LNCaP clone FGC (cell line): ENCODE measurements around the gene CALCR.
"Not testable (repeated sequence)": the region's sequence is repeated elsewhere in the genome, so short reads cannot be mapped to it uniquely, and the experiment has no call there.

Experiments used
- DNase-seq: peaks from one replicate; pipeline ENCODE4 v3.0.0-alpha.2; 2011; ENCODE audit warnings: low read depth
- H3K4me3 ChIP-seq: 2 replicates; pipeline ENCODE4 v1.5.1; 2011; ENCODE audit warnings: mild to moderate bottlenecking, low read depth, low read length, control low read depth
- TF ChIP-seq, protein P1 (sequence below): IDR thresholded peaks from 2 replicates; pipeline ENCODE4 v1.5.1; 2012; ENCODE audit warnings: mild to moderate bottlenecking; ENCODE audit not compliant: control insufficient read depth, insufficient read depth; ENCODE audit errors: extremely low read depth

CALCR gene

DNA sequence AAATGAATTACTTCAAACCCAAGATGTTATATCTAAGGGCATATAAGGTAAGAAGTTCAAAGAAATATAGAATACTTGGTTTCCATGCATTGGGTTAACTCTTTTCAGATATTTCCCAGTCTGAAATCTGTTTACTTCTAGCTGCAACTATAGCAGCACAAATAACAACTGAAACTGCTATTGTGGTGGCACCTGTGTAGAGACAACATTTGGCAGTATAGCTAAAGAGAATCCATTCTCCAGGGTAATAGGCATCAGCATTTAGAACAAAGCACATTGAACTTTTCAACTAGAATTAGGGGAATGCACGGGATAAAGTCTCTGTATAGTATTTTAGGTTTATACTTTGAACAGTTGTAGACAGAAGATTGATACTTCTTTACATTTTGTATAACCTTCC lies 19.7 kb upstream of the CALCR start:
- DNase-seq: no peak
- TF ChIP-seq, protein P1, sequence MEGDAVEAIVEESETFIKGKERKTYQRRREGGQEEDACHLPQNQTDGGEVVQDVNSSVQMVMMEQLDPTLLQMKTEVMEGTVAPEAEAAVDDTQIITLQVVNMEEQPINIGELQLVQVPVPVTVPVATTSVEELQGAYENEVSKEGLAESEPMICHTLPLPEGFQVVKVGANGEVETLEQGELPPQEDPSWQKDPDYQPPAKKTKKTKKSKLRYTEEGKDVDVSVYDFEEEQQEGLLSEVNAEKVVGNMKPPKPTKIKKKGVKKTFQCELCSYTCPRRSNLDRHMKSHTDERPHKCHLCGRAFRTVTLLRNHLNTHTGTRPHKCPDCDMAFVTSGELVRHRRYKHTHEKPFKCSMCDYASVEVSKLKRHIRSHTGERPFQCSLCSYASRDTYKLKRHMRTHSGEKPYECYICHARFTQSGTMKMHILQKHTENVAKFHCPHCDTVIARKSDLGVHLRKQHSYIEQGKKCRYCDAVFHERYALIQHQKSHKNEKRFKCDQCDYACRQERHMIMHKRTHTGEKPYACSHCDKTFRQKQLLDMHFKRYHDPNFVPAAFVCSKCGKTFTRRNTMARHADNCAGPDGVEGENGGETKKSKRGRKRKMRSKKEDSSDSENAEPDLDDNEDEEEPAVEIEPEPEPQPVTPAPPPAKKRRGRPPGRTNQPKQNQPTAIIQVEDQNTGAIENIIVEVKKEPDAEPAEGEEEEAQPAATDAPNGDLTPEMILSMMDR: no peak
- H3K4me3 ChIP-seq: no peak overlapping the region

DNA sequence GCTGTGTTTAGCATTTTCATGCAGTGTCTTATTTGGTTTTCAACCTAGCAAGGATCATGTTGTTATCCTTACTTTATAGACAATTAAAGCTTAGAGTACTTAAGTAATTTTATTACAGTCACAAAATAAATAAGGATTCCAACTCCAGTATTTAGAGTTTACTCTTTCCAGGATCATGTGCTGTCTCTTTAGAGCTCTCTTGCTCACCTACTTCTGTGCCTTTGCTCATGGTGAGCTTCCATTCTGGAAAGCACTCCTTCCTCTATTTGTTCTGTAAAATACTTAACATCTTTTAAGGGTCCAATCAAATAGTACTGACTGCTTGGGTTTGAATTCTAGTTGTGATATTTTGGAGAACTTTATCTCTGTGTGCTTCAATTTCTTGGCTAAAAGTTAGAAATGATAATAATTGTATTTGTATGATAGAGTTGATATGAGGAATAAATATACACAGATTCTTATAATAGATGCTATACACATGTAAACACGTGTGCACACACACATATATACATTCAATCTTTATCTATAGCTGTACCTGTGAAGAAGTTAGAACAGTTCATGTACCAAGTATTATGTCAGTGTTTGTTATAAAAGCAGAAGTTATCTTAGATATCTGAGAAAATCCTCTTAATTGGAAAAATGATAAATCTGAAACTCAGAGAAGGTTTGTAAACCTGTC lies 18.2 kb upstream of the CALCR start:
- no peak for DNase-seq
- TF ChIP-seq, protein P1: no peak
- H3K4me3 ChIP-seq: no peak overlapping the region

DNA sequence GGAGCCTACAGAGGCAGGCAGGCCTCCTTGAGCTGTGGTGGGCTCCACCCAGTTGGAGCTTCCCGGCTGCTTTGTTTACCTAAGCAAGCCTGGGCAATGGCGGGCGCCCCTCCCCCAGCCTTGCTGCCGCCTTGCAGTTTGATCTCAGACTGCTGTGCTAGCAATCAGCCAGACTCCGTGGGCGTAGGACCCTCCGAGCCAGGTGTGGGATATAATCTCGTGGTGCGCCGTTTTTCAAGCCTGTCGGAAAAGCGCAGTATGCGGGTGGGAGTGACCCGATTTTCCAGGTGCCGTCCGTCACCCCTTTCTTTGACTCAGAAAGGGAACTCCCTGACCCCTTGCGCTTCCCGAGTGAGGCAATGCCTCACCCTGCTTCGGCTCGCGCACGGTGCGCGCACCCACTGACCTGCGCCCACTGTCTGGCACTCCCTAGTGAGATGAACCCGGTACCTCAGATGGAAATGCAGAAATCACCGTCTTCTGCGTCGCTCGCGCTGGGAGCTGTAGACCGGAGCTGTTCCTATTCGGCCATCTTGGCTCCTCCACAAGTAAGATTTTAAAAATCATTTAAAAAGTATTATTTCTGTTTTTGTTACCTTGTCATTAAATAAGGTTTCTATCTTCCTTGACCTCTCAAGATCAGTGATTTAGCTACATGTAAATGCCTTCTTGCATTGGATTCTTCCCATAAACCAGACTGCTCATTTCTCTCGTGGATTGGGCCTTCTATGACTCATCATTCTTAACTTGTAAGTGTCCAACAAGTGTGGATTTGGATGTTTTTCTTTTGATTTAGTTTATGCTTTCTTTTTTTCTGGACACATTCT lies 16.9 kb upstream of the CALCR start:
- not testable (repeated sequence) for H3K4me3 ChIP-seq, DNase-seq

DNA sequence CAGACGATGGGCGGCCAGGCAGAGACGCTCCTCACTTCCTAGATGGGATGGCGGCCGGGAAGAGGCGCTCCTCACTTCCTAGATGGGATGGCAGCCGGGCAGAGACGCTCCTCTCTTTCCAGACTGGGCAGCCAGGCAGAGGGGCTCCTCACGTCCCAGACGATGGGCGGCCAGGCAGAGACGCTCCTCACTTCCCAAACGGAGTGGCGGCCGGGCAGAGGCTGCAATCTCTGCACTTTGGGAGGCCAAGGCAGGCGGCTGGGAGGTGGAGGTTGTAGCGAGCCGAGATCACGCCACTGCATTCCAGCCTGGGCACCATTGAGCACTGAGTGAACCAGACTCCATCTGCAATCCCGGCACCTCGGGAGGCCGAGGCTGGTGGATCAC lies 11.9 kb upstream of the CALCR start:
- H3K4me3 ChIP-seq: not testable (repeated sequence)

DNA sequence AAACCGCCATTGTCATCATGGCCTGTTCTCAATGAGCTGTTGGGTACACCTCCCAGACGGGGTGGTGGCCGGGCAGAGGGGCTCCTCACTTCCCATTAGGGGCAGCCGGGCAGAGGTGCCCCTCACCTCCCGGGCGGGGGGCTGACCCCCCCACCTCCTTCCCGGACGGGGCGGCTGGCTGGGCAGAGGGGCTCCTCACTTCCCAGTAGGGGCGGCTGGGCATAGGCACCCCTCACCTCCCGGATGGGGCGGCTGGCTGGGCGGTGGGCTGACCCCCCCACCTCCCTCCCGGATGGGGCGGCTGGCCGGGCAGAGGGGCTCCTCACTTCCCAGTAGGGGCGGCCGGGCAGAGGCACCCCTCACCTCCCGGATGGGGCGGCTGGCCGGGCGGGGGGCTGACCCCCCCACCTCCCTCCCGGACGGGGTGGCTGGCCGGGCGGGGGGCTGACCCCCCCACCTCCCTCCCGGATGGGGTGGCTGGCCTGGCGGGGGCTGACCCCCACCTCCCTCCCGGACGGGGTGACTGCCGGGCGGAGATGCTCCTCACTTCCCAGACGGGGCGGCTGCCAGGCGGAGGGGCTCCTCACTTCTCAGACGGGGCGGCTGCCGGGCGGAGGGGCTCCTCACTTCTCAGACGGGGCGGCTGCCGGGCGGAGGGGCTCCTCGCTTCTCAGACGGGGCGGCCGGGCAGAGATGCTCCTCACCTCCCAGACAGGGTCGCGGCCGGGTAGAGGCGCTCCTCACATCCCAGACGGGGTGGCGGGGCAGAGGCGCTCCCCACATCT lies 11.4 kb upstream of the CALCR start:
- not testable (repeated sequence) for H3K4me3 ChIP-seq, DNase-seq

More for the DNA sequence above, 11.9 kb upstream of the CALCR start:
- not testable (repeated sequence) for DNase-seq

DNA sequence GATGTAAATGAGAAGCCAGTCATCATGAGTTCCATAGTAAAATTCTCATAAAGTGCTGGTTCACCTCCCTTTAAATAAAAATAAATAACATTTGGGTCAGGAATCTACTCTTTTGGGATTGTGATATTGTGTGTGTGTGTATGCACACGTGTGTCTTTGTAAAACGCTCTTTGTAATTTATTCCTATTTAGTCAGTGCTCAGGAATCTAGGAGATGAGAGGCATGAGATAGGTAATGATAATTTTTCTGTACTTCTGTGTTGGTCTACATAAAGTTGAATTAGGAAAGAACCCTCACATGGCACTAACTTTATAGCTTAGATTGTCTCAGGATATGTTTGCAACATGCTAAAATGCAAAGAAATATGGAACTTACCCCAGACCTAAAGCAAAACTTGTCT lies 4.9 kb upstream of the CALCR start:
- TF ChIP-seq, protein P1: no peak
- no peak for DNase-seq
- no peak overlapping the region for H3K4me3 ChIP-seq

DNA sequence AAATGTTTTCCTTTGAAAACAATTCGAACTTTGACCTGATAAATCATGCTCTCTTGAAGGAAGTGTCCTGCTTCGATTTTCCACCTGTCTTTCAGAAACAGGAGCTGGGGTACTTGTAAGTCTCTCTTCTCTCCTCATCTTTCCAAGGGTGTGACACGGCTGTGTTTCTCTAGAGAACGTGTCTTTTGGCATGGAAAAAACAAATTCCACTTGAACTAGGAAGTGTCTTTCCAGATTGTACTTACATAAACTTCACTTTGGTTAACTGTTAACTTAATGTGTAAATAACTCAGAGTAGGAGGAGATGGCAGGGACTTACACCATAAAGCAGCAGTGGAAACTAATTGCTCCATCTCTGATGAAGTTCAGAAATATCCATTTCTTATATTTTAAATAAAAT lies 4.2 kb upstream of the CALCR start:
- H3K4me3 ChIP-seq: no peak overlapping the region
- no peak for DNase-seq
- TF ChIP-seq, protein P1: no peak

DNA sequence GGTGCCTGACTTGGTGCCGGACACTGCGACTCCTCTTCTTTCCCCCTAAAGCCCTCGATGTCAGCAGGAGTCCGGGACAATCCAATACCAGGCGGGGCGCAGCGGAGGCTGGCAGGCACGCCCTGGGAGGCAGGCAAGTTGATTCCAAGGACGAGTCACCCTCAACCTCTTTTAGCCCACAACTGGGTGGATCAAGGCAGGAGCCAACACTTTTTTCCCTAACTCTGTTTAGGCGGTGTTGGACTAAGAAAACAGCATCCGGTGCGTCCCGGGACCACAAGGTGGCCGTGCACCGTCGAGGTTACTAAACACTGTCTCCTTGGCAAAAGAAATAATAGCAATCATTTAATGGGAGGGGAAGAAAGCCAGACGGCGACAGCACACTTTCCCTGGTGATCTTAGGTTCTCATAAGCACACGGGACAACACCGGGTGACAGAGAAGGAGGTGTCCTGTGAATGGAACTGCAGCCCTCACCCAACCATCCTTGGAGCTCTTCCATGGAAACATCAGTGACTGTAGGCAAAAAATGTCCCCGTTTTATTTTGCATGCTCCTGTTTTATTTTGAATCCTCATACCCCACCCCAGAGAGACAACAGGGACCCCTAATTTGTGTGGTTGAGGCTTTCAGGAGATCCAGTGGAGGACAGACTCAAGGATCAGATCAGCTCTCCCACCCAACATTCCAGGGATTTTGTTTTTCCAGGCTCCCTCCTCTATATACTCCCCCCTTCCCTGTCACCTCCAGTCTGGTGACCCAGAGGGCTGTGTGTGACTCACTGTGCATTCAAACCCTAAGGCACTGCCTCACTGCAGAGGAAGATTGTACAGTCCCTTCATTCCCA lies 1.3 kb upstream of the CALCR start:
- TF ChIP-seq, protein P1: no peak
- H3K4me3 ChIP-seq: no peak overlapping the region
- DNase-seq: no peak
